GM19035 (cell line): ENCODE data around the gene TUBA8.
"Not testable (repeated sequence)": the region's sequence is repeated elsewhere in the genome, so short reads cannot be mapped to it uniquely, and the experiment has no call there.

ENCODE experiments used
- ATAC-seq: cut with Tn5 transposase; IDR thresholded peaks from one replicate; pipeline ENCODE4 v1.9.1; 2021; ENCODE audit not compliant: unreplicated experiment

The TUBA8 gene

DNA sequence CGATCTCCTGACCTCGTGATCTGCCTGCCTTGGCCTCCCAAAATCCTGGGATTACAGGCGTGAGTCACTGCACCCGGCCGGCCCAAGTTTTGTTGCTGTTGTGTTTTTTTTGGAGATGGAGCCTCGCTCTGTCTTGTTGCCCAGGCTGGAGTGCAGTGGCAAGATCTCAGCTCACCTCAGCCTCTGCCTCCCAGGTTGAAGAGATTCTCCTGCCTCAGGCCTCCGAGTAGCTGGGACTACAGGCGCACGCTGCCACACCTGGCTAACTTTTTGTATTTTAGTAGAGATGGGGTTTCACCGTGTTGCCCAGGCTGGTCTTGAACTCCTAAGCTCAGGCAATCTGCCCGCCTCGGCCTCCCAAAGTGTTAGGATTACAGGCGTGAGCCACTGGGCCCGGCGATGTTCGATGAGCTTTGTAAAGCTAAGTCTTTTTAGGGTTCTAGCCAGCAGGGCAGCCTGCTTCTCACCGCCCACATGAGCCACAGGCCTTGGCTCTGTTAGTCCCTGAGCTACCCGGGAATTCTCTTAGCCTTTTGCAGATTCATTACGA lies 12.9 kb downstream of the TUBA8 start:
- not testable (repeated sequence) for ATAC-seq

DNA sequence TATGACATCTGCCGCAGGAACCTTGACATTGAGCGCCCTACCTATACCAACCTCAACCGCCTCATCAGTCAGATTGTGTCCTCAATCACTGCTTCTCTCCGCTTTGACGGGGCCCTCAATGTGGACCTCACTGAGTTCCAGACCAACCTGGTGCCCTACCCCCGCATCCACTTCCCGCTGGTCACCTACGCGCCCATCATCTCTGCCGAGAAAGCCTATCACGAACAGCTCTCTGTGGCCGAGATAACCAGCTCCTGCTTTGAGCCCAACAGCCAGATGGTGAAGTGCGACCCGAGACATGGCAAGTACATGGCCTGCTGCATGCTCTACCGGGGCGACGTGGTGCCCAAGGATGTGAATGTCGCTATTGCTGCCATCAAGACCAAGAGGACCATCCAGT lies 16.0 kb downstream of the TUBA8 start:
- no peak for ATAC-seq

DNA sequence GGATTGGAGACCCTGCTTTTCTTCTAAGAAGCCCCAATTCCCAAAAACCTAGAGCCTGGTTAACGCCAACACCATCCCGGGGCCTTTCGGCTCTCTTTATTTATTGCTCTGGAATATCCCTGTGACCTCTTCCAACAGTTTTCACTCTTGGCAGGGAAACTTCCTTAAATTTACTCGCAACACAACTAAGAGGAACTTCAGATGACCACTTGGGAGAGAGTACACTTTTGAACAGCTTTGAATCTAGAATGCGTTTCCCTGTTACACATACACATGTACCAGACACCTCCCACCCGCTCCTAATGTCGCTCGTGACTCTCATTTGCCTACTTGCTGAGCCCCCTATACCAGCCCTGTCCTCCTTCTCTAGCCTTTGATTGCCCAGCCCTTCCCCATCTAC lies 19.4 kb downstream of the TUBA8 start:
- no peak for ATAC-seq

DNA sequence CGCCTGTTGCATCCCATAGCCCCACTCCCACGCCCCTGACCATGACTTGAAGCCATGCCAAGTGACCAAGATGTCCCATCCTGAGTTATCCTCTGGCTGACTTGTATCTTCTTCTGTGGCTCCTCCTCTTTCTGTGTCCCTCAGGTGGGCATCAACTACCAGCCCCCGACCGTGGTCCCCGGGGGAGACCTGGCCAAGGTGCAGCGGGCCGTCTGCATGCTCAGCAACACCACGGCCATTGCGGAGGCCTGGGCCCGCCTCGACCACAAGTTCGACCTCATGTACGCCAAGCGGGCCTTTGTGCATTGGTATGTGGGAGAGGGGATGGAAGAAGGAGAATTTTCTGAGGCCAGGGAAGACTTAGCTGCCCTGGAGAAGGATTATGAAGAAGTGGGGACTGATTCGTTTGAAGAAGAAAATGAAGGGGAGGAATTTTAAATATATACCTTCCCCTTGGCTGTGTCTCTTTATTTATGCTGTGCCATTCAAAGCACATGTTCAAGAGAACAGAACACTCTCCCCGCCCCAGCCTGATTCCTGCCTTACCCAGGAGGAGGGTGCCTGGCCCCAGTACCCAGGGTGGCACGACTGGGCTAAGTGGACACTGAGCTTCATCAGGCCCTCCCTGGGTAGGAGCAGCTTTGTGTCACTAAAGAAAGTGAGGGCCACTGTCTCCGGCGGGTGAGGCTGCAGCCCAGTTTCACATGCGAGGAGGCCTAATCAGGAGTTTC lies 20.3 kb downstream of the TUBA8 start:
- ATAC-seq: no peak

DNA sequence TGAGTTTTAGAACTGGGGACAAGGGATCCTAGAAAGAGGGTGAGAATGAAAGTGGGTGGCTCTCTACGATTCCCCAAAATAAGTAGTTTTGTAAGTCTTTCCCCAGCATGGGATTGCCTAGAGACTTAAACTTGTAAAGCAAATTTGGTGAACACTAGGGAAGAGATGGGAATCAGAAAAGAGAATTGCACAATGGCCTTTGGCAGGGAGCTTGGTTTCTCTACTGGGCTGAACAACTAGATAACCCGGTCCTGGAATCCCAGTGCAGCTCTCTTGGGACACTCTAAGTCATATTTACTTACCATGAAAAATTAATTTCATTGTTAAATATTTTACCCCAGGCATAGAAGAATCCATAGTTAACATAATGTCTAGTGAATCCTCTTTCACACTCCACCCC lies 22.8 kb downstream of the TUBA8 start:
- no peak for ATAC-seq

DNA sequence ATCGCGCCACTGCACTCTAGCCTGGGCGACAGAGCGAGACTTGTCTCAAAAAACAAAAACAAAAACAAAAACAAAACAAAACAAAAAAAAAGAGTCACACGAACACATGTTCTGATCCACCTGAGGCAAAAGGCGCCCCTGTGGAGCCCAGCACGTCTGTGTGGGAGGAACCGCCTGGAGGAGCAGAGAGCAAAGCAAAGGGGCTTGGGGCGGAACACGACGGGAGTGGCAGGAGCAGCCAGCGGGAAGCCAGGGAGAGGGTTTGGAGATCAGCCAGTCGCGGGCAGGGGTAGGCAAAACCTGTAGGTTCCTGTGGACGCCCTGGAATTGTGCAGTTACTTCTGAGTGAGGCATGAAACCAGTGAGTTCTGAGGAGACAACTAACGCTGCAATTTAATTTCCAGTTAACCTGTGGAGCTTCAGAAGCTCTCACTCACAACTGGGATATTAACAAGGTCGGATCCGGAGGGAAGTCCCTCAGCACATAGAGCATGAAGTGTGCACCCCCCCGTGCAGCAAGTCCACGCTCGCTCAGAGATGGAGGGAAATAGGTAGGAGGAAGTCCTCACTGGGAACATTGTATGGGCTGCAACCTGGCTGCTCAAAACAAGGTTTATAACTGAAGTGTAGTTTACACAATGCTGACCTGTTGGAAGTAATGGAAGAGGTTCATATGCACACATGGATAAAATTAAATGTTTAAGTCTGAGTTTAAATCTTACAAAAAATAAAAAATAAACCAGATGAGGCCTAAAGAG lies 26.1 kb downstream of the TUBA8 start:
- no peak for ATAC-seq

DNA sequence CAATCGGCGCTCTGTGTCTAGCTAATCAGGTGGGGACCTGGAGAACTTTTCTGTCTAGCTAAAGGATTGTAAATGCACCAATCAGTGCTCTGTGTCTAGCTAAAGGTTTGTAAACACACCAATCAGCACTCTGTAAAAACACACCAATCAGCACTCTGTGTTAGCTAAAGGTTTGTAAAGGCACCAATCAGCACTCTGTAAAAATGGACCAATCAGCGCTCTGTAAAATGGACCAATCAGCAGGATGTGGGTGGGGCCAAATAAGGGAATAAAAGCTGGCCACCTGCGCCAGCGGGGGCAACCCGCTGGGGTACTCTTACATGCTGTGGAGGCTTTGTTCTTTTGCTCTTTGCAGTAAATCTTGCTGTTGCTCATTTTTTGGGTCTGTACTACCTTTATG lies 30.4 kb downstream of the TUBA8 start:
- ATAC-seq: not testable (repeated sequence)

DNA sequence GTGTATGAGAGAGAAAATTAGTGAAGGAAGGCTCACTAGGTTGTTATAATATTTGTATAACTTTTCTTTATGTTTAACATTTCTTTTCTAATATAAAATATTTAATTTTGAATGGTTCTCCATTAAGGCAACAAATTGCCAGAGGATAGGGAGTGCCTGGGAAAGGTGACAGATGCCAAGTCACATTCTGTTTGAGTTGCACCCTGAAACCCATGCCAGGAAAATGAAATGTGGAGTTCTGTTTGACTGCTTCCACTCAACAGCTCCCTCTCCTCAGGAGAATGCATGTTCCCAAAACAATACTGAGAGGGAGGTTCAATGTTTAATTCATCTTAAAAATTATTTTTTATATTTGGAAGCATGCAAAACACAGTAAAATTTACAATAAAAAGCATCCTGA lies 33.5 kb downstream of the TUBA8 start:
- ATAC-seq: no peak

DNA sequence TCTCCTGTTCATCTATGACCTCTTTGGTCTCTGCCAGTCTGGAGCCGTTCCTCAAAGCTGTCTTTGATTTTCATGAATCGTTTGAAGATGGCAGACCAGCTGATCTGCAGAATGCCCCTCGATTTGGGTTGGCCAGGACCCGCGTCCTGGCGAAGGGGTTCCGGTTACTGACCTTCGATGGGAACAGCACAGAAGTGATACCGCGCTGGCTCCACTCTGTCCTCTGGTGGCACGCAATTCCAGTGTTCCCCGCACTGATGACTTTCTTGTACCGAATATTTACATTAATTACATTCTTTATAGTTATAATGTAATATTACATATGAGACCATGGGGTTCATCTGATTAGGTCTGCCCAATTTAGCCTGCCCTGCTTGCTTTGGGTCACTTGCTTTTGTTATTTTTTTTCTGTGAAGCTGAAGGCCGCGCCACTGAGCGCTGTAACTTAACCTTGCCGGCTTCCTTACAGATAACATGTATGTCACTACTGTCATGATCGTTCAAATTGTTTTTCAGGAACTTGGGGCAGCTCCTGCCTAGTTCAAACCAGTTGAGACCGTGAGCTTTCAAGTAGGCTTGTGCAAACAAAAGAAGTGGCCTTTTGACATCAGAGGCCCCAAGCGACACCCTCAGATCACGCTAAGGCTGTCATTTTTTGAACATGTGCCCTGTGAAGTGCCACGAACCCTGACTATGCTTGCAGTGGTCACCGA lies 35.2 kb downstream of the TUBA8 start:
- no peak for ATAC-seq

DNA sequence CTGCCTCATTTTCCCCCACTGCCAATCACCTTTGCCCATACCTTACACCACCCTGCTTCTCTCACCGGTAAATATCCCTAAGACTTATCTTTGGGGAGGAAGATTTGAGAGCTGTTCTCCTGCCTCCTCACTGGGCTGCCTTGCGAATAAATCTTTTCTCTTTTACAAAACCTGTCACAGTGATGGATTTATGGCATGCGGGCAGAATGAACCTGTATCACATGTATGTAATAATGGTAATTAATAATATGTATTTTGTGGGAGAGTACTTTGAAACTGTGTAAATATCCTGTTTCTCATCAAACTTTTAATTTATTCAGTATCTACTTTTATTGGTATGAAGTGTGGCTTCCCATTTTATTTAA lies 35.8 kb downstream of the TUBA8 start:
- ATAC-seq: no peak

DNA sequence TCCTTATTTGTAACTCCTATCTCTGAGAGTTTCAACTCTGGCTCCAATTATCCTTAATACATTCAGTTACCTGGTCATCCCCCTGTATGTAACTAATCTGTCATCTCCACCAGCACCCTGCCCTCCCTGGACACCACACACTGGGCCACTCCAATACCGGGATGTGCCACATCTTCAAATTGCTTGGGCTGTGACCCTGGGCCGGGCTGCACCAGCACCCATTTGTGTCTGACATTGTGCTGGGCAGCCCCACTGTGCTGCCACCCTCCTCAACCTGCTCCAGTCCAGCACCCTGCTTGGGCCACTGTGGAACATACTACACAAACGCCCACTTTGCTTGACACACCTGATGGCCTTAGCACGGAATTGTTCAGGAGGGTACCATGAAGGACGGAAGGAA lies 37.2 kb downstream of the TUBA8 start:
- ATAC-seq: no peak

DNA sequence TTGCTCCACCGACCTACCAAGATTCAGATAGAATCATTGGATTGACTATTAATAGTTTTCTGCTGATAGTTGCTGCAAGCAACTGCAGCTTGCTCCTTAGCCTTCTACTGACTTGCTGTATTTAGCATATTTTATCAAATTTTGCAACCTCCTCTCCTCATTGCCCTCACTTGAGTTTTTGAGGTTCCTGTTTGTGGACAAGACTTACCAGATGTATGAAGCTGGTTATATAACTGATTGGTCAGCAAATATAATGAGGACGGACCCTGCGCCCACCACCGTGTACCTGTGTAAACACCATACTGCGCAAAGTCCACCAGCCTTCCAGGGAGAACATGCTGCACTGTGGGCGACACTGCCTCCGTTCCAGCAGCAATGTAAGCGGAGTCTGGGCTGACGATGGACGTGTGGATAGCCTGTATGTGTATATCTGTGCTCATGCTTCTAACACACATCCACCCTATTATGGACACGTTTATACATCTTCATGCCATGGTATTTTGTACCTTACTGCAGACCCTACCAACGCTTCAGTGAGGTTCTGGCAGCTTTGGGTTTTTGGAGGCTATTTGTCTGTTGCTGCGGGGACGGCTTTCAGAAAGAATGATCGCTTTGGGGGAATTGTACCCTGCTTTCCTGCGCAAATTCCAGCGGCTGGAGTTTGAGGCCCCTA lies 37.8 kb downstream of the TUBA8 start:
- ATAC-seq: no peak

DNA sequence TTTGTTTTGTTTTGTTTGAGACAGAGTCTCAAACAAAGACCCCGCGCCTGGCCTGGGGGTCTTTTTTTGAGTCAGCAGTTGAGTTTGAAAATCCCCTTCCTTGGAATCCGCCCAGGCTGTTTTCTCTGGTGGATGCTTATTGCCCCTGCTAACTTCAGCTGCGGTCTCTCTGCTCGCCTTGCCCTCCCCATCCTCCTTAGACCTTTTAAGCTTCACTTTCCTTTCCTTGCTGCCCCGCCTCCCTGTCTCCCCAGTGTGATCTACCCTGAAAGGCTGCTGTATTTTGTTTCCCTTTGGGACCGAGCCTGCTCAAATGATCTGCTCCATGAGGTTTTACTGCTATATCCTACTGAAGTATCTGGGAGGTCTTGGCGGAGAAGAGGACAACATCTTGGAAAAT lies 41.9 kb downstream of the TUBA8 start:
- no peak for ATAC-seq

DNA sequence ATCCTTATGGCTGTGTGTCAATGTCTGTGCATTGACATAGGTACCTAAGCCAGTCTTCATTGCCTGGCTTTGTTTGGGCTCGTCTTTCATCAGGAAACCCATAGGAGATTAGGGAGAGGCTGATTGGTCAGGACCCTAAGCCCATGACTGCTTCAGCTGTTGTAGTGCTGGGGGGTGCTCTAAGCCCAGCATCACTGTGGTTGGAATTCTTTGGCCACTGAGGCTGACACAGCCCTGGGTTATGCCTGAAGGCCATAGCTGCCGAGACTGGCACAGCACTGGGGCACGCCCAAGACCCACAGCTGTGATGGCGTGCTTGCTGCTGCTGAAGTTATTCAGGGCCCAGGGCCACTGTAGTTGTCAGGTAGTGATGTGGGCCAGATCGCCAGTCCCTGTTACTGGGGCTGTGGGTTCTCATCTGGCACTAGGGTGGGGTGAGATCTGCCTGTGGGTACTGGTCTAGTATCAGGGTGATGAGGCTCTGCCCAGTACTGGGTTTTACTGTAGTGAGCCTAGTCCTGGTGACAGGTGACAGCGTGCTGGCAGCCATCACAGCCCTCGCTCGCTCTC lies 44.3 kb downstream of the TUBA8 start:
- no peak for ATAC-seq

DNA sequence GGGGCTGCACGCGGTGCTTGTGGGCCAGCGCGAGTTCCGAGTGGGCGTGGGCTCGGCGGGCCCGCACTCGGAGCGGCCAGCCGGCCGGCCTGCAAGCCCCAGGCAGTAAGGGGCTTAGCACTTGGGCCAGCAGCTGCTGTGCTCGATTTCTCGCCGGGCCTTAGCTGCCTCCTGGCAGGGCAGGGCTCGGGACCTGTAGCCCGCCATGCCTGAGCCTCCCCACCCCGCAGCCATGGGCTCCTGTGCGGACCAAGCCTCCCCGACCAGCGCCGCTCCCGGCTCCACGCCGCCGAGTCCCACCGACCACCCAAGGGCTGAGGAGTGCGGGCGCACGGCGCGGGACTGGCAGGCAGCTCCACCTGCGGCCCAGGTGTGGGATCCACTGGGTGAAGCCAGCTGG lies 44.9 kb downstream of the TUBA8 start:
- not testable (repeated sequence) for ATAC-seq

DNA sequence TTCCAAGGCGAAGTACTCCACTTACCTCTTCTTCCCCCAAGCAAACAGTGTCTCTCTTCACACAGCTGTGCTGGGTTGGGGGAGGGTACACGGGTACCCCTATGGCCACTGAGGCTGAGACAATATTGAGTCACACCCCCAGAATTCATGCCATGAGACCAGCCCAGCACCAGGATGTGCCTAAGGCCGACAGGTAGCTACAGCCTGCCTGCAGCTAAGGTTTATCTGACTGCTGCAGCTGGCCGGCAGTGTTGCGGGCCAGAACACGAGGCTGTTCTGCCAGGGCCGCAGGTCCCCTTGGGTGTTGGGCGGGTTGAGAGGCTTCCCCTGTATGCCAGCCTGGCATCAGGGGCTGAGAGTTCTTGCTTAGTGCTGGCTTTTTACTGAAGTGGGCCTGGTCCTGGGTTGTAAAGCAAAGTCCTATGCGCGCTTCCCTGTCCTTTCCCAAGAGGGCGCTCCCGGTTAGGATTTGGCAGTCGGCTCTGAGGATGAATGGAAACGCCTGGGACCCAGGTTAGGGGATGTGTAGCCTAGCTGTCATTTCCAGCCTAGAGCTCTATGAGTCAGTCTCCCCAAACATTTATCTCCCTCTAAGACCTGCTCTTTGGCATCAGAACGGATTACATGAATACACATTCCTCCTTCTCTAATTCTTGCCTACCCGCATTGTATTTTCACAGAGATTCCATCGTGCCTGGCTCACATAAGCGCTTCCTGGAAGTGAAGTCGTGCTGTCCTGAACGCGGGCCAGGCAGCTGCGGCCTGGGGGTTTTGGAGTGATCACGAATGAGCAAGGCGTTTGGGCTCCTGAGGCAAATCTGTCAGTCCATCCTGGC lies 46.5 kb downstream of the TUBA8 start:
- ATAC-seq: no peak

DNA sequence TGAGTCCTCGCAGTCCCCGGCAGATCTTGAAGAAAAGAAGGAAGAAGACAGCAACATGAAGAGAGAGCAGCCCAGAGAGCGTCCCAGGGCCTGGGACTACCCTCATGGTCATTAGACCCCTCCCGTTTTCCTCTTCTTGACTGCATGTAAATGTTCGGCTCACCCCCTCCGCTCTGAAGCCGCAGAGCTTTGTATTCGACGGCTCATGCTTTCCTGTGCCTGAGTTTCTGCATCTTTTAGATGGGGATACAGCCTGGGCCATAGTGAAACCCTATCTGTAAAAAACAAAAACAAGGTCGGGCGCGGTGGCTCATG lies 47.1 kb downstream of the TUBA8 start:
- no peak for ATAC-seq

DNA sequence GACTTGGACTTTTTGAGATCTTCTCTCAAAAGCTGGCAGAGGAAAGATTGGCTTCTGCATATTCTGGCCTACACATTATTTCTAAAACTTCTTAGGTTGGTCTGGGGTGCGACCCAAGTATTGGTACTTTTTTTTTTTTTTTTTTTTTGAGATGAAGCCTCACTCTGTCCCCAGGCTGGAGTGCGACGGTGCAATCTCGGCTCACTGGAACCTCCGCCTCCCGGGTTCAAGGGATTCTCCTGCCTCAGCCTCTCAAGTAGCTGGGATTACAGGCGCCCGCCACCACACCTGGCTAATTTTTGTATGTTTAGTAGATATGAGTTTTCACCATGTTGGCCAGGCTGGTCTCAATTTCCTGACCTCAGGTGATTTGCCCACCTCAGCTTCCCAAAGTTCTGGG lies 50.0 kb downstream of the TUBA8 start:
- ATAC-seq: not testable (repeated sequence)

DNA sequence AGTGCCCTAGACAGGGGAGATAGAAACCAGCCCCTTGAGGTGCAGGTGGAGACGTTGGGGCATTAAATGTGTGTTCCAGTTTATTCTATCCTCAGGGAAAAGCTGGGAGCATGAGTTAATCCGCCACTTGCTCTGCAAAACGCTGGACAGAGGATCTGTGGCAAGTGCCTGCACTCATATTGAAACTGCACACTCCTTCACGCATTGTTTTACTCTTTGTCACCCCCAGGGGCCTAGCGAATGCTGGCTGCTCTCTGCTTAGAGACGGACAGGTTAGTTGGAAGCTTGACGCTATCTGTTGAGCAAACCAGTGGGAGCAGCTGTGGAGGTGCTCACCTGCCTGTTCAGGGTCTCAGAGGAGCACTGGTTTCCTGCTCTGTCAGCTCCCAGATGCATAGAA lies 53.2 kb downstream of the TUBA8 start:
- not testable (repeated sequence) for ATAC-seq

DNA sequence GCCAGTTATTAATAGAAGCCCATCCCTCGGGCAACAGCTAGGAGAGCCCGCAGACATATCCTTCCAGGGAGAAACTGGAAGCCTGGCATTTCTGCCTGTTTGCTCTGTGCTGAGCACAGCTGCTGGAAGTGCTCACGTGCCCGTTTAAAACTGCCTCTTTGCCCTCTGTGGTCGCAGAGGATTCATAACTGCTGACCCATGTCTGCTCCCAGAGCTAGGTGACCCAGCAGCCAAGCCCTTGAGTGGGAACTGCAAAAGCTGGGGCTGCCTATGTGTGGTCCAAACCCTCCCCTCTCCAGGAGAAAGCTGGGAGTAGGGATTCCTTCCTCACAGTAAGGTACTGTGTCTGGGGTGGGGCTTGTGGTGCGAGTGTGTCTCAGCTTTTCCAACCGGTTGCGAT lies 54.0 kb downstream of the TUBA8 start:
- ATAC-seq: not testable (repeated sequence)
